IgD-negative memory B cell (primary cell): Measurements from ENCODE around the gene PSME1. TPM values are rescaled to one million over a fixed set of nuclear protein-coding genes. Genes with fewer than 3 reads are reported as not detected.
A peak's percentile ranks its signal among the peaks of the same experiment; 100 is the strongest.

Experiments used
- H3K27ac Mint-ChIP-seq, 3 donors: one replicate each; pipeline ENCODE4 v1.8.0; 2020 to 2022; ENCODE audit warnings: mild to moderate bottlenecking in 3 of 3, mixed read lengths in 3 of 3, moderate library complexity in 1 of 3
- H3K27me3 Mint-ChIP-seq: one replicate; pipeline ENCODE4 v1.8.0; 2021; ENCODE audit warnings: mixed read lengths
- H3K36me3 Mint-ChIP-seq: one replicate; pipeline ENCODE4 v1.8.0; 2020; ENCODE audit warnings: mild to moderate bottlenecking, mixed read lengths
- H3K4me1 Mint-ChIP-seq, 3 donors: one replicate each; pipeline ENCODE4 v1.8.0; 2020 to 2022; ENCODE audit warnings: mixed read lengths in 3 of 3, mild to moderate bottlenecking in 1 of 3
- H3K4me3 Mint-ChIP-seq, 4 donors: one replicate each; pipeline ENCODE4 v1.8.0; 2020 to 2022; ENCODE audit warnings: mild to moderate bottlenecking in 4 of 4, mixed read lengths in 4 of 4, moderate library complexity in 3 of 4
- H3K9me3 Mint-ChIP-seq, 3 donors: one replicate each; pipeline ENCODE4 v1.8.0; 2020 to 2021; ENCODE audit warnings: mixed read lengths in 3 of 3, mild to moderate bottlenecking in 1 of 3
- polyA plus RNA-seq: library from polyadenylated mRNA; unstranded; fragments of 300-500 nt; fragmentation: Illumina TruSeq; gene quantifications from one replicate; pipeline ENCODE4 v1.2.3, GENCODE V29; 2021

PSME1 gene
- polyA plus RNA-seq, 1 donor from 2014 or later = 804 TPM

DNA sequence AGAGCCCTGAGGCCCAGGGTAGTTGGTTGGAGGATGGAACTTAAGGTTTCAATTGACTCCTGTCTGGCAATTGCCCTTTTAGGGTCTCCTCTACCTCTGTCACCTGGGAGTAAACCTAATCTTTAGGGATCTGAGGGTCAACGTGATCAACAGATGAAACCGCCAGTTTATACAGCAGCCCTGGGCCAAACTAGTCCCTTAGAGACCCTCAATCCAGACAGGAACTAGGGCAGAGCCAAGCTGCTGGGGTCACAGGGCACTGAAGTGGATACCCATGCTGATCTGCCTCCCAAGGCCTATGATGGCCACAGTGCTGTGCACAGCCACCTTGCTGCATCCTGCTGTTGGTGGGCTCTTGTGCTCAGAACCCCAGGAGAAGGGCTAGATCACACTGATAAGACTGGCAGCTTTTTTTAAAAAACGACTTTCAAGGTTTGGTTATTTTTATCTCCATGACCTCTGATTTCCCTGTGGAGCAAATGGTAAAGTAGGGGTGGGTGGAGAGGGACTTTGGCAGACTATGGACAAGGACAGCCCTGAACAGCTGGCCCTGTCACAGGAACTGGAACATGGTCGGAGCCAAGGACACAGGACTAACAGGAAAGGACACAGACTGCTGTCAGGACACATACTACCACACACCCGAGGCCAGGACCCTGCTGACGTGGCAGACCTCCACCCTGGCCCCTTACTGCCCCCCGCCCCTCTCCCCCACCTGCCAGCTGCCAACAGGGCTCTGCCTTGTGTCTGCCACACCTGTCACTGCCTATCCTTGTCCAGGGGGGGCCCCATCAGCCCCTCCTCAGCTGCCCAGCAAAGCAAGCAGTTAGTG is 5.1 kb upstream of the PSME1 start:
- peaks cover 3% of the 10 kb centered on the region for H3K36me3 Mint-ChIP-seq
- peak overlapping the region in 1 of 4 donors; percentile 46 for H3K4me3 Mint-ChIP-seq
- H3K9me3 Mint-ChIP-seq = no peaks in the 10 kb centered on the region
- H3K4me1 Mint-ChIP-seq = peaks cover 9 to 30% (median 26%) of the 10 kb centered on the region in 3 donors
- peak overlapping the region in 1 of 3 donors; percentile 19 for H3K27ac Mint-ChIP-seq
- H3K27me3 Mint-ChIP-seq = no peaks in the 10 kb centered on the region

DNA sequence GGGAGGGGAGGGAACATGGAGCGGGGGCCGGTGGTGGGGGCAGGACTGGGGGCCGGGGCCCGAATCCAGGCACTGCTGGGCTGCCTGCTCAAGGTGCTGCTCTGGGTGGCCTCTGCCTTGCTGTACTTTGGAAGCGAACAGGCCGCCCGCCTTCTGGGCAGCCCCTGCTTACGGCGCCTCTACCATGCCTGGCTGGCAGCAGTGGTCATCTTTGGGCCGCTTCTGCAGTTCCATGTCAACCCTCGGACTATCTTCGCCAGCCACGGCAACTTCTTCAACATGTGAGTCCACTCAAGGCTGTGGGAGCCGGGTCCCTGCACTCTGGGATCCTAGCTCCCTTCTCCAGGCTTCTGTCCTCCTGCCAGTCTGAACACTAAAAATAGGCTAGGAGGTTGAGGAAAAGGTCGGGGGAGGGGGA is 4.4 kb upstream of the PSME1 start:
- Mint-ChIP-seq H3K27me3 (no peaks in the 10 kb centered on the region), H3K9me3 (no peaks in the 10 kb centered on the region), H3K27ac (no peak overlapping the region), H3K36me3 (peaks cover 3% of the 10 kb centered on the region), H3K4me3 (no peak overlapping the region), H3K4me1 (peaks cover 10 to 30% (median 26%) of the 10 kb centered on the region in 3 donors)

DNA sequence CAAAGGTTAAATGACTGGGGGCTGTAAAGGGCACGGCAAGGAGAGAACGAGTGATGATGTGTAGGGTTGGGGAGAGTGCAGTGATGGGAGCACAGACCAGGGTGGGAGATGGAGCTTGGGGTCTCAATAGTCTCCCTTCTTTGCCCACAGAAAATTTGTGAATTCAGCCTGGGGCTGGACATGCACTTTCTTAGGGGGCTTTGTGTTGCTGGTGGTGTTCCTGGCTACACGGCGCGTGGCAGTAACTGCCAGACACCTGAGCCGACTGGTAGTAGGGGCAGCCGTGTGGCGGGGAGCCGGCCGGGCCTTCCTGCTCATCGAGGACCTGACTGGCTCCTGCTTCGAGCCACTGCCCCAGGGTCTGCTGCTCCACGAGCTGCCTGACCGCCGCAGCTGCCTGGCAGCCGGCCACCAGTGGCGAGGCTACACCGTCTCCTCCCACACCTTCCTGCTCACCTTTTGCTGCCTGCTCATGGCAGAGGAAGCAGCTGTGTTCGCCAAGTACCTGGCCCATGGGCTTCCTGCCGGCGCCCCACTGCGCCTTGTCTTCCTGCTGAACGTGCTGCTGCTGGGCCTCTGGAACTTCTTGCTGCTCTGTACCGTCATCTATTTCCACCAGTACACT is 3.8 kb upstream of the PSME1 start:
- Mint-ChIP-seq H3K4me3 (peak overlapping the region in 1 of 4 donors; percentile 82), H3K27me3 (no peaks in the 10 kb centered on the region), H3K27ac (peak overlapping the region in 1 of 3 donors; percentile 90), H3K9me3 (no peaks in the 10 kb centered on the region), H3K4me1 (peaks cover 17 to 33% (median 26%) of the 10 kb centered on the region in 3 donors), H3K36me3 (peaks cover 3% of the 10 kb centered on the region)

DNA sequence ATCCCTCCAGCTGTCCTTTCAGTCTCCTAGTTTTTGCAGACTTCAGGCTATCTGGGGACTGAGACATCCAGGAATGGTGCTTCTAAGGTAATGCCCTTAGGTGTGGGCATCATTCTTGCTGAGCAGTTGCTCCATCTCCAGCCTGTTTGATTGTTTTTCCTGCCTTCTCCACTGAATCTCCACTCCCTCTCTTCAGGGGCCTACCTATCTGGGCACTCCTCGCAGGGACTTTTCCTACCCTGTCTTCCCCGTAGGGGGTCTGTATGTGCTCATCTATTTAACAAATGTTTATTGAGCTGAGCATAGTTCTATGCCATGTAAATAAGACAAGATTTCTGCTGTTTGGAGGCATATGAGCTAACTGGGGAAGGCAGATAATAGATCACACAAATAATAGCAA is 3.0 kb upstream of the PSME1 start:
- Mint-ChIP-seq H3K27me3 (no peaks in the 10 kb centered on the region), H3K27ac (peak overlapping the region in 1 of 3 donors; percentile 90), H3K9me3 (no peaks in the 10 kb centered on the region), H3K4me3 (peak overlapping the region in 1 of 4 donors; percentile 66), H3K4me1 (peaks cover 15 to 29% (median 20%) of the 10 kb centered on the region in 3 donors), H3K36me3 (peaks cover 3% of the 10 kb centered on the region)

DNA sequence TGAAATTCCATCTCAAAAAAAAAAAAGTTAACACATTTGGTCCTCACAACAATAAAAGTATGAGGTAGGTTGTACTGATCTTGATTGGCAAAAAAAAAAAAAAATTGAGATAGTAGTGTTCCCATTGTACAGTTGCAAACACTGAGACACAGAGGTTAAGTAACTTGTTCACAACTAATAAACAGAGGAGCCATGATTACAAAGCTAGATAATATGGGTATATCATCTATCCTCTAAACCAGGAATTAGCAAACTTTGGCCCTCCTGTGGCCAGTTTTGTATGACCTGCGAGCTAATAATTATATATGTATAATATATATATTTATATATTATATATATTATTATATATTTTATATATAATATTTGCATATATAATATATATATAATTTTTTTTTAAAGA is 2.3 kb upstream of the PSME1 start:
- Mint-ChIP-seq H3K4me3 (no peak overlapping the region), H3K27me3 (no peaks in the 10 kb centered on the region), H3K9me3 (no peaks in the 10 kb centered on the region), H3K27ac (no peak overlapping the region), H3K36me3 (peaks cover 5% of the 10 kb centered on the region), H3K4me1 (peaks cover 17 to 32% (median 19%) of the 10 kb centered on the region in 3 donors)

DNA sequence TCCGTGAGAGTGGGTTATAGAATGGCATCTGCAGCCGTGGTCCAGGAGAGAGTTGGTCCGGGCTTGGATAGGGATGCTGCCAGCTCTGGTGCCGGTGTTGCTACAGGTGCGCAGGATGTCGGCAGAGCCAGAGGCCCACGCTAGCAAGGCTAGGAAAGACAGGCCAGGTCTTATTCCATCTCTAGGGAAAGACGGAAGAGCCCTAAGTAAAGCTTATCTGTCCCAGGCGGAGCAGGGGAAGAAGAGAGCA is 485 bp upstream of the PSME1 start:
- H3K4me1 Mint-ChIP-seq = peaks cover 23 to 44% (median 23%) of the 10 kb centered on the region in 3 donors
- H3K4me3 Mint-ChIP-seq = peak overlapping the region; percentile 90 to 98 (median 96)
- H3K27me3 Mint-ChIP-seq = no peaks in the 10 kb centered on the region
- H3K36me3 Mint-ChIP-seq = peaks cover 3% of the 10 kb centered on the region
- H3K9me3 Mint-ChIP-seq = no peaks in the 10 kb centered on the region
- peak overlapping the region; percentile 78 to 97 (median 93) for H3K27ac Mint-ChIP-seq

DNA sequence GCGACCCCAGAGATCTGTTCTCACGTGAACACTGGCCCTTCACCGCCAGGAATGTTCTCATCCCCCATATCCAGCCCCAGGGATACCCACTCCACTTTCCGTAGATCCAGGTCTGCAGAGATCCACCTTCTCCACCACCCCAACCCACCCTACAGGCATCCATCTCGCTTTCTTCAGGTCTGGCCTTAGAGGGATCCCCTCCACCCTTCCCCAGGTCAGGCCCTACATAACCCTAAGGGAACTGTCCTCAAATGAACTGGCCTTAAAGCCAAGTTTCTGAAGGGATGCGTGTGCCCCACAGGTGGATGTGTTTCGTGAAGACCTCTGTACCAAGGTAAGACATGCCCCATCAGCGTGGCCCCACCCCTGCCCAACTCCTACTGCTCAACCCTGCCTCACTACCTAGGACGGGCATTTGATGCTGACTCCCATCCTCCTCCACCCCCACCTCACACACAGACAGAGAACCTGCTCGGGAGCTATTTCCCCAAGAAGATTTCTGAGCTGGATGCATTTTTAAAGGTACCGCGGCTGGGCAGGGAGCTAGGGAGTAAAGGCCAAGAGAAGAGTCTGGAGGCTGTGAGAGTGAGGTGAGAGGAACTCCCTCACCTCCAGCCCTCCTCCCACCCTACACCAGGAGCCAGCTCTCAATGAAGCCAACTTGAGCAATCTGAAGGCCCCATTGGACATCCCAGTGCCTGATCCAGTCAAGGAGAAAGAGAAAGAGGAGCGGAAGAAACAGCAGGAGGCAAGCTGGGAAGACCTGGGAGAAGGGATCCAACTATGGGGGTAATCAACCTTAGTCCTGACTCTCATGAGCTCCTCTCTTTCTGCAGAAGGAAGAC is 912 bp downstream of the PSME1 start:
- Mint-ChIP-seq H3K27me3 (no peaks in the 10 kb centered on the region), H3K27ac (peak overlapping the region; percentile 78 to 98 (median 95)), H3K36me3 (peaks cover 3% of the 10 kb centered on the region), H3K4me3 (peak overlapping the region; percentile 88 to 98 (median 95)), H3K9me3 (no peaks in the 10 kb centered on the region), H3K4me1 (peaks cover 26 to 43% (median 26%) of the 10 kb centered on the region in 3 donors)

DNA sequence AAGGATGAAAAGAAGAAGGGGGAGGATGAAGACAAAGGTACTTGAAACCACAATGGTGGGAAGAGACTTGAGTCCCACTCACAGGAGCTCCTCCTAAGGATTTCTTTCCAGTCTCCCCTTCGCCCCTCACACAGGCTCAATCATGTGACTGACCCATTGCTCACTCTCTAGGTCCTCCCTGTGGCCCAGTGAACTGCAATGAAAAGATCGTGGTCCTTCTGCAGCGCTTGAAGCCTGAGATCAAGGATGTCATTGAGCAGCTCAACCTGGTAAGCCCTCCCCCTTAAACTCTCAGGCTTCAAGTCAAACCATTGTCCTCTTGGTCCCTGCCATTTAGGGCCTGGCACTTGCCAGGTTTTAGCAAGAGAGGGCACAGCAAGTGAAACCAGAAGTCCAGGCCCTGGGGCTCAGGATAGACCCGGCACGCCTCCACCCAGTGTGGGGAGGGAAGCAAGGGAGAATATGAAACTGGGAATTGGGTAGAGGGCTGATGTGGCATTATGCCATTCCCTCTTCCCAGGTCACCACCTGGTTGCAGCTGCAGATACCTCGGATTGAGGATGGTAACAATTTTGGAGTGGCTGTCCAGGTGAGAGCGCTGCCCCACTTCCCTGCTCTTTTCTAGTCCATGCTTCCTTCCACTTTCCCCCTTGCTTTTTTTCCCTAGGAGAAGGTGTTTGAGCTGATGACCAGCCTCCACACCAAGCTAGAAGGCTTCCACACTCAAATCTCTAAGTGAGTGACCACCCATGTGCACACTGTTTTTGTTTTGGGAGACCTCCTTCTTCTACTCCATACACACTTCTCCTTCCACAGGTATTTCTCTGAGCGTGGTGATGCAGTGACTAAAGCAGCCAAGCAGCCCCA is 1.8 kb downstream of the PSME1 start:
- Mint-ChIP-seq H3K4me3 (peak overlapping the region; percentile 77 to 98 (median 92)), H3K27ac (peak overlapping the region; percentile 78 to 98 (median 95)), H3K4me1 (peaks cover 24 to 40% (median 26%) of the 10 kb centered on the region in 3 donors), H3K36me3 (peaks cover 3% of the 10 kb centered on the region), H3K27me3 (no peaks in the 10 kb centered on the region), H3K9me3 (no peaks in the 10 kb centered on the region)

DNA sequence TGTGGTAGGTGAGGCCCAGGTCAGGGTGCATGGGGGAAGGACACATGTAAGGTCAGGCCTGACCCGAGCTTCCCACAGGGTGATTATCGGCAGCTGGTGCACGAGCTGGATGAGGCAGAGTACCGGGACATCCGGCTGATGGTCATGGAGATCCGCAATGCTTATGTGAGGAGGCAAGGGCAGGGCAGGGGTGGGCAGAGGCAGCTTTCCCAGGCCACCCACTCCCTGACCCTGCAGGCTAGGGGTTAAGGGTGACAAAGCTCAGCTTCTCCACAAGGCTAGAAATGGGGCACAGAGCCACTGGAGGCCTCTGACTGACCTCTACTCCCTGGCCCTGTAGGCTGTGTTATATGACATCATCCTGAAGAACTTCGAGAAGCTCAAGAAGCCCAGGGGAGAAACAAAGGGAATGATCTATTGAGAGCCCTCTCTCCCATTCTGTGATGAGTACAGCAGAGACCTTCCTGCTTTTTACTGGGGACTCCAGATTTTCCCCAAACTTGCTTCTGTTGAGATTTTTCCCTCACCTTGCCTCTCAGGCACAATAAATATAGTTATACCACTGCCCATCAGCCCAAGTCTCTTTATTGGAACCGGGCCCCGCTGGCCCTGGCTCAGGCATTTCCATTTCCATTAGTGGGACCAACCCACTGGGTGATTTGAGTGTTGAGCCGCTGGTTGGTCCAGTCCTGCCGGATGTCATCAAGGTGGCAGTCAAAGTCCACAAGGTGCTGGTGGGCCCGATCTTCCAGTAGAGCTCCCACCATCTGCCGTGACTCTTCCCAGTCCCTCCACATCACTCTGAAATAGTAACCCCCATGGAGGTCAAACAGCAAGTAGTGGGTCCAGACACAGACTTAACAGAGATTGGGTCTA is 2.6 kb downstream of the PSME1 start:
- peak overlapping the region; percentile 36 to 98 (median 75) for H3K4me3 Mint-ChIP-seq
- H3K4me1 Mint-ChIP-seq = peaks cover 19 to 36% (median 24%) of the 10 kb centered on the region in 3 donors
- peaks cover 3% of the 10 kb centered on the region for H3K36me3 Mint-ChIP-seq
- no peaks in the 10 kb centered on the region for H3K9me3 Mint-ChIP-seq
- peak overlapping the region in 2 of 3 donors; percentile 78 to 87 for H3K27ac Mint-ChIP-seq
- no peaks in the 10 kb centered on the region for H3K27me3 Mint-ChIP-seq

DNA sequence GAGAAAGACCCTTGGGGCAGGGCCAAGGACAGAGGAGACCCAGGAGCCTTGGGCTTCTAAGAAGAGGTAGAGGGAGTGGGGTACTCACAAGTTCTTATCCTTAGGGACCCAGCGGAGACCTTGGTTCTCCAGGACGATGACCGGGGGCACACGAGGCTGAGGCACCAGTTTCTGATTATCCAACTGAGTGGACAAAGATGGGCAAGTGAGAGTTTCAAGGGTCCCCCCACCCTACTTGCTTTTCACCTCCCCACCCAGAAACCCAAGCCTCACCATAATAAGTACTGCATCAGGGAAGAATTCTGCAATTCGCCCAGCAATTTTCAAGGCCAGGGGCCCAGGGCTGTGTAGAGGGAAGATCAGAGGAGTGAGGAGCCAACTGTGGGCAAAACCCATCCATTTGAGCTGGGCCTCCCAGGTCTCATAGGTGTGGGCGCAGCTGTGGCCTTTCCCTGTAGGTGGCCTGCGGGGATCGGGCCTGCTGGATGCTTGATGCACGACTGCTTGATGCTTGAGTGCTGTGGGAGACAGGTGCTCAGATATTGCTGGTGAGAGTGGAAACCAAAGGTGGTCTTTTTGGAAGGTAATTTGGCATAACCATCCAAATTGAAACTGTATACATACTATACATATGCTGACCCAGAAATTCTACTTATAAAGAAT is 3.4 kb downstream of the PSME1 start:
- H3K4me3 Mint-ChIP-seq = peak overlapping the region; percentile 41 to 98 (median 85)
- peaks cover 19 to 38% (median 25%) of the 10 kb centered on the region in 3 donors for H3K4me1 Mint-ChIP-seq
- peak overlapping the region; percentile 71 to 87 (median 72) for H3K27ac Mint-ChIP-seq
- peaks cover 5% of the 10 kb centered on the region for H3K36me3 Mint-ChIP-seq
- no peaks in the 10 kb centered on the region for H3K27me3 Mint-ChIP-seq
- no peaks in the 10 kb centered on the region for H3K9me3 Mint-ChIP-seq

DNA sequence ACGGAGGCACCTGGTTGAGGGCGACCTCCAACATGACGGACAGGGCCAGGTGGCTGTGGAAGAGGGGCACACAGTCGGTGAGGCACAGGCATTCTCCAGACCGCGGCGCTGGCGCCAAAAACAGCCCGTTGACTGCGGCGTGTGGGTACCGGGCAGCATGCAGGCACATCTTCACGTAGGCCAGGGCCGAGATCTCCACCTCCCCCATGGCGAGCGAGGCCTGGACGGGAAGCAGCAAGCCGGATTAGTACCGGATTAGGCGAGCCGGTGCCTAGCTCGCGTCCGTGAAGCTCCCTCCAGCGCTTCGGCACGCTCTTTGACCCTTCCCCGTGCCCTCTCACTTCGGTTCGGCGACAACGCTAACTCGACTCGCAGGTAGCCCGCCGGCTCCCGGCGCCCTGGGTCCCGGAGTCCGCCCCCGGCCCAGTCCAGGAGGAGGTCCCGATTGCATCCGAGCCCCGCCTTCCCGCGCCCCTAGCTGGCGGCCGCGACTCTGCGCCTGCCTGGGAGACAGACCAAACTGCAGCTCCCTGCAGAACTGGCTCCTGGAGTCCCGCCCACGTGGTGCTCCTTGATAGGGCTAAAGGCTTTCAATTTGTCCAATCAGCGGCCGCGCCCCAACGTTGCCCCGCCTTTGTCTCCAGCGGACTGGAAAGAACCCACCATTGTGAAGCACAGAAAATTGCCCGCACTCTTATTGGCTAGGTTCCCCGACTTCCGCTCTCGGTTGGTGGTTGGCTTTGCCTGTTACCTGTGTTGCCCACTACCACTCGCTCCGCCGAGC is 5.3 kb downstream of the PSME1 start, which contains the start of gene EMC9:
Gene EMC9, minus strand, starts transcription at position 495 of the 784 bp plus-strand sequence. Its CDS starts 287 bp downstream, at position 208.
- peaks cover 20 to 45% (median 33%) of the 10 kb centered on the region in 3 donors for H3K4me1 Mint-ChIP-seq
- H3K27me3 Mint-ChIP-seq = no peaks in the 10 kb centered on the region
- peaks cover 6% of the 10 kb centered on the region for H3K36me3 Mint-ChIP-seq
- peak within 1 kb of the TSS; percentile 84 to 95 (median 93) for H3K27ac Mint-ChIP-seq
- H3K9me3 Mint-ChIP-seq = no peaks in the 10 kb centered on the region
- peak within 1 kb of the TSS; percentile 91 to 98 (median 95) for H3K4me3 Mint-ChIP-seq

DNA sequence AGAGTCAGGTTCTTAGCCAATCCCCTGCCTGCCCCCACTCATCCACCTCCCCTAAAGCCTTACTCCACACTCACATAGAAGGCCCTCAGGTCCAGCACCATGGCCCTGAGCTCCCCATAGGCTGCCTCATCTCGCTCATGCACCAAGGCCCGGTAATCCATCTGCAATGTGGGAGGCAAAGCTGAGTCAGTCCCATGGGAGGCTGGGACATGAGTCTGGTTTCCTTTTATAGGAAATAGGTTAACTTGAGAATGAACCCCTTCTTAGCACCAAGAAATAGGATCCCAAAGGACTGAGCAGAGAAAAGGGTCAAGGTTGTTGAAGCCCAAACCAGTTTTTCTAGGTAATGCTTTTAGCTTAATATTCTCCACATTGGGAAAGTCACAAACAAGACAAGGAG is 7.5 kb downstream of the PSME1 start:
- Mint-ChIP-seq H3K27ac (peak overlapping the region in 1 of 3 donors; percentile 52), H3K27me3 (no peaks in the 10 kb centered on the region), H3K4me3 (peak overlapping the region in 2 of 4 donors; percentile 37 to 98), H3K9me3 (no peaks in the 10 kb centered on the region), H3K4me1 (peaks cover 24 to 39% (median 31%) of the 10 kb centered on the region in 3 donors), H3K36me3 (peaks cover 3% of the 10 kb centered on the region)
